Erythroblast (primary cell): ENCODE results near the gene UBE3B.

Experiments
- GATA1 ChIP-seq: IDR thresholded peaks from 2 replicates; pipeline ENCODE4 v1.6.1; 2011; ENCODE audit warnings: low read depth, mild to moderate bottlenecking, control low read depth, low read length, moderate library complexity
- POLR2A ChIP-seq: IDR thresholded peaks from 2 replicates; pipeline ENCODE4 v1.6.1; 2011; ENCODE audit warnings: mild to moderate bottlenecking, low read length

DNA sequence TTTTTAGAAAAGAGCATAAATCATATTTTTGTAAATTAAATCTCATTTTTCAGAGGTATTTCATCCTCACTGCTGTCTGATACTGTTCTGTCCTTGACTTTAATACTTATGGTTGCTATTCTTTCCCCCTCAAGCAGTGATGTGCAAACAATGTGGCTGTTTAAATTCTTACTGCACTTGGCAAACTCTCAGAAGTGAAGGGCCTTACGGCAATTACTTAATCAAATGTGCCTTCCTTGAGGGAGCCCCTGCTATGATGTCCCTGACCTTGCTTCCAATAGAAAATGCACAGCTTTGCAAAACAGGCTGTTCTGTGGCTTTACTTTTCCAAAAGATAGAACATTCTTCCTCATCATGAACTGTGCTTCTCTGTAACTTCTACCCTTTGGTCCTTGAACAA lies 35.2 kb downstream of the UBE3B start:
- TF ChIP-seq POLR2A = no peak
- TF ChIP-seq GATA1 = no peak
